Caco-2 (cell line): ENCODE results near the gene ALK. TPM values are rescaled to one million over a fixed set of nuclear protein-coding genes. Genes with fewer than 3 reads are reported as not detected.

Experiments
- BruUV-seq: library from RNA; stranded (reverse); fragments of 400-500 nt; replicated peaks from 2 replicates; lab custom pipeline; 2021; lab: Mats Ljungman, UMichigan
- CTCF ChIA-PET: fragments of 300-600 bp; sonication (Branson Sonifier 250); formaldehyde crosslinking; loops from one replicate; lab custom pipeline; 2022; ENCODE audit warnings: antibody characterized with exemption; lab: Charles Lee
- POLR2A ChIA-PET: fragments of 300-600 bp; sonication (Branson Sonifier 250); formaldehyde crosslinking; loops from one replicate; lab custom pipeline; 2022; ENCODE audit warnings: antibody characterized with exemption; lab: Charles Lee
- DNase-seq, 2 experiments: peaks; one replicate each; pipeline versions ENCODE4 v3.0.0 to v3.0.0-alpha.2; 2020 to 2022
- H3K27me3 ChIP-seq: replicated peaks from 2 replicates; pipeline ENCODE4 v1.6.0; 2011; ENCODE audit warnings: low read length; ENCODE audit not compliant: control insufficient read depth, insufficient read depth
- H3K36me3 ChIP-seq: 2 replicates; pipeline ENCODE4 v1.5.1; 2011; ENCODE audit warnings: low read length; ENCODE audit not compliant: control insufficient read depth, insufficient read depth
- H3K4me1 ChIP-seq: fragments of 250-450 bp; sonication (Bioruptor Pico); 2 replicates; pipeline ENCODE4 v1.5.1; 2020; ENCODE audit warnings: mild to moderate bottlenecking
- H3K4me3 ChIP-seq: 2 replicates; pipeline ENCODE4 v1.5.1; 2011; ENCODE audit warnings: low read depth, mild to moderate bottlenecking, control low read depth, low read length
- H3K9me3 ChIP-seq: fragments of 250-450 bp; sonication (Bioruptor Pico); 2 replicates; pipeline ENCODE4 v1.5.1; 2020; ENCODE audit warnings: mild to moderate bottlenecking, moderate library complexity
- H3K27ac Mint-ChIP-seq: one replicate; pipeline ENCODE4 v1.8.0; 2022; ENCODE audit warnings: mixed read lengths; ENCODE audit not compliant: unreplicated experiment
- H3K27me3 Mint-ChIP-seq: one replicate; pipeline ENCODE4 v1.8.0; 2022; ENCODE audit warnings: mixed read lengths; ENCODE audit not compliant: insufficient read depth, unreplicated experiment
- H3K36me3 Mint-ChIP-seq: one replicate; pipeline ENCODE4 v1.8.0; 2022; ENCODE audit warnings: mild to moderate bottlenecking, mixed read lengths; ENCODE audit not compliant: insufficient read depth, unreplicated experiment
- H3K4me1 Mint-ChIP-seq: one replicate; pipeline ENCODE4 v1.8.0; 2022; ENCODE audit warnings: low read depth, mixed read lengths; ENCODE audit not compliant: unreplicated experiment
- H3K4me3 Mint-ChIP-seq: one replicate; pipeline ENCODE4 v1.8.0; 2022; ENCODE audit warnings: mild to moderate bottlenecking, moderate library complexity, mixed read lengths; ENCODE audit not compliant: unreplicated experiment
- H3K9me3 Mint-ChIP-seq: one replicate; pipeline ENCODE4 v1.8.0; 2022; ENCODE audit warnings: mixed read lengths; ENCODE audit not compliant: unreplicated experiment
- intact Hi-C: fragments of 100-400 bp; cut with micrococcal nuclease; formaldehyde crosslinking; loops from one replicate; pipeline ENCODE4 v1.10.0; 2022; ENCODE audit not compliant: unreplicated experiment
- total RNA-seq: library from RNA; stranded (reverse); gene quantifications from 2 replicates; pipeline ENCODE4 v1.2.3, GENCODE V29; 2022
- TF ChIP-seq, protein P1 (sequence below), 2 experiments: fragments of 200-600 bp in 1 of 2; IDR thresholded peaks; 1 replicate in 1 of 2; 2 replicates in 1 of 2; pipeline versions ENCODE4 v1.5.1 to v1.8.0; 2011 to 2022; ENCODE audit warnings: antibody characterized with exemption in 1 of 2, control low read depth in 1 of 2, inconsistent platforms in 1 of 2, low read depth in 1 of 2, low read length in 1 of 2, mild to moderate bottlenecking in 1 of 2, moderate library complexity in 1 of 2; ENCODE audit not compliant: insufficient read depth in 1 of 2, severe bottlenecking in 1 of 2, unreplicated experiment in 1 of 2

Gene ALK
- total RNA-seq, 1 experiment from 2014 or later = 0.11 TPM

DNA sequence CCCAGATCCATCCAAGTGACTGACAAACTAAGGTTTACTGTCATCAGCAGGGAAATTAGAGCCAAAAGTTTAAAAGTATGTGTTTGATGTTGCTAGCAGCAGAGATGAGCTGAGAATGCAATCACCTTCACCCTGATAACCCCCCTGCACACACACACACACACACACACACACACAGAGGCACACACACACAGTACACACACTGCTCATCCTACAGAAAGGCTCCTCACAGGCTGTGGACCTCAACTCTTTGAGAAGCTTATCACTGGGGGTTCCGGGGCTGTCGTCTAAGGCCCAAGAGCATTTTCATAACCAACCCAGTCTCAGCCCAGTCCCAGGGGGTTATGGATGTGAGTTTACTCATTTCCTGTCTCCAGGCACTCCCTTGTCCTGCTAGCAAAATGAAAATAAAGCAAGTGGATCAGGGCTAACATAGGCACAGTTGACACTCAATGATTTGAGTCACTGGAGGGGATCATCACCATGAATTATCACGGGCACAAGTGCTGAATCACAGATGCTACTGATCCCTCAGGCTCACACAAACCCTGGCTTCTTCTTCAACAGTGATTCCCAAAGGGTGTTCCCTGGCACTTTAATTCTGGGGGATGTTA lies 76.6 kb downstream of the ALK start:
- no peak overlapping the region for H3K4me3 Mint-ChIP-seq
- ChIA-PET CTCF (no interaction called here), POLR2A (no interaction called here)
- no peaks in the 10 kb centered on the region for H3K9me3 Mint-ChIP-seq
- no peak overlapping the region for H3K27ac Mint-ChIP-seq
- no peaks in the 10 kb centered on the region for H3K36me3 Mint-ChIP-seq
- H3K4me1 Mint-ChIP-seq = no peaks in the 10 kb centered on the region
- Histone ChIP-seq H3K4me3 (no peak overlapping the region), H3K27me3 (peaks cover 3% of the 10 kb centered on the region; the same call in 1 of the 2 replicates), H3K9me3 (no peaks in the 10 kb centered on the region), H3K4me1 (no peaks in the 10 kb centered on the region), H3K36me3 (no peaks in the 10 kb centered on the region)
- H3K27me3 Mint-ChIP-seq = peaks cover 31% of the 10 kb centered on the region
- intact Hi-C loops = loop anchor here (10.0 kb wide), 1 partner anchor 540 kb away; no protein-coding TSS in a partner anchor
- BruUV-seq = no TSS peak
- TF ChIP-seq, protein P1, sequence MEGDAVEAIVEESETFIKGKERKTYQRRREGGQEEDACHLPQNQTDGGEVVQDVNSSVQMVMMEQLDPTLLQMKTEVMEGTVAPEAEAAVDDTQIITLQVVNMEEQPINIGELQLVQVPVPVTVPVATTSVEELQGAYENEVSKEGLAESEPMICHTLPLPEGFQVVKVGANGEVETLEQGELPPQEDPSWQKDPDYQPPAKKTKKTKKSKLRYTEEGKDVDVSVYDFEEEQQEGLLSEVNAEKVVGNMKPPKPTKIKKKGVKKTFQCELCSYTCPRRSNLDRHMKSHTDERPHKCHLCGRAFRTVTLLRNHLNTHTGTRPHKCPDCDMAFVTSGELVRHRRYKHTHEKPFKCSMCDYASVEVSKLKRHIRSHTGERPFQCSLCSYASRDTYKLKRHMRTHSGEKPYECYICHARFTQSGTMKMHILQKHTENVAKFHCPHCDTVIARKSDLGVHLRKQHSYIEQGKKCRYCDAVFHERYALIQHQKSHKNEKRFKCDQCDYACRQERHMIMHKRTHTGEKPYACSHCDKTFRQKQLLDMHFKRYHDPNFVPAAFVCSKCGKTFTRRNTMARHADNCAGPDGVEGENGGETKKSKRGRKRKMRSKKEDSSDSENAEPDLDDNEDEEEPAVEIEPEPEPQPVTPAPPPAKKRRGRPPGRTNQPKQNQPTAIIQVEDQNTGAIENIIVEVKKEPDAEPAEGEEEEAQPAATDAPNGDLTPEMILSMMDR (IDR thresholded peaks at IDR 0.05; ENCODE audit: insufficient read depth in 1 of 2, low read depth in 1 of 2, low read length in 1 of 2, severe bottlenecking in 1 of 2, unreplicated experiment in 1 of 2) = no peak
- DNase-seq = no peak

DNA sequence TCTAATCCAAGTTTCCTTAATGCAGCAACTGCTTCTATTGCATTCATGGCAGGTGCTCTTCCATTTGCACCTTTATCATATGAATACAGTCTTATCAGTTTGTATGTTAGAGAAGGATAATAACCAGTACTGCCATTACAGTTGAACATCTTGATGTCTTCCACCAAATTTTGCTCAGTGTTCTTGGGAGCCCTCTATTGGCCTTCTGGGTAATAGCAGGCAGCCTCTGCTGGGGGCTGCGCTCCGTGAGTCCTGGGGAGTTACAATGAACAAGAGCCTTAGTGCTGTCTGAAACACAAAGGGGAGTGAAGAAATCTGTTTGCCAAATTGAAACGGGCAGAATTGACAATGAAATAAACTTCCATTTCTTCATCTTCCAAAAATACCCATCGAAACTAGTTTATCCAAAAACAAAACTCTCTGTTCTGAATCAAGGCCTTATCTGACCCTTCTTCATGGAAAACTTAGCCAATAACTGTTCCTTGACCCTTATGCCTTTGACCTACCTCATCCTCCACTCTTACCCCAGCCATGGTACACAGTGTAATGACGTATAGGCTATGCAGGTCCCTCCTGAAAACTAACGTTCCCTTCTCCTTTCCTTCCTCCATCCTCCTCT lies 79.9 kb downstream of the ALK start:
- TF ChIP-seq, protein P1 (IDR thresholded peaks at IDR 0.05; ENCODE audit: insufficient read depth in 1 of 2, low read depth in 1 of 2, low read length in 1 of 2, severe bottlenecking in 1 of 2, unreplicated experiment in 1 of 2) = peak; percentile 91 to 92
- Histone ChIP-seq H3K36me3 (no peaks in the 10 kb centered on the region), H3K4me3 (no peak overlapping the region), H3K9me3 (no peaks in the 10 kb centered on the region; the same call in 1 of the 2 replicates), H3K4me1 (no peaks in the 10 kb centered on the region), H3K27me3 (no peaks in the 10 kb centered on the region)
- H3K4me3 Mint-ChIP-seq = no peak overlapping the region
- H3K27me3 Mint-ChIP-seq = peaks cover 21% of the 10 kb centered on the region
- CTCF ChIA-PET = interaction anchor here (0.8 kb wide), 1 partner anchor 82 kb away, joined by 4 read pairs; no protein-coding TSS in a partner anchor
- BruUV-seq = no TSS peak
- no peaks in the 10 kb centered on the region for H3K9me3 Mint-ChIP-seq
- H3K27ac Mint-ChIP-seq = no peak overlapping the region
- intact Hi-C loops = loop anchor here (1.0 to 10.0 kb wide), 4 partner anchors 58 to 883 kb away; no protein-coding TSS in a partner anchor
- peak in 1 of 2 experiments; percentile 48 for DNase-seq
- H3K36me3 Mint-ChIP-seq = no peaks in the 10 kb centered on the region
- POLR2A ChIA-PET = no interaction called here
- no peaks in the 10 kb centered on the region for H3K4me1 Mint-ChIP-seq

DNA sequence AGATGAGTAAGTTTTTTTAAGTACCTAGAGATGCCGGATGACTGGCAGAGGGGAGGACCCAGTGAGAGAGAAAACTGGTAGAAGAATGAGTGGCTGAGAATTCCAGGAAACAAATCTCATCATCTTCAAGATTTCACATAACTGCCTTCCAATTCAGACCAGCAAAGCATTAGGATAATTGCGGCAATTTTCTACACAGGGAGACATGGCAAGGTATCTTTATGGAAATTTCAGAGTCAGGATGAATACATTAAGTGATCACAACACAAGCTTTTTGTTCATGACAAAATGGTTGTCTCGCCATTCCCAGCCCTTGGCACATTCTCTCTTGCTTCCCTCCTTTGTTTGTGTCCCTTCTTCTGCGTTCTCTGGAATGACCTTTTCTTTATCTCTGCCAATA lies 82.1 kb downstream of the ALK start:
- no peak for DNase-seq
- Histone ChIP-seq H3K36me3 (no peaks in the 10 kb centered on the region), H3K4me3 (no peak overlapping the region), H3K9me3 (no peaks in the 10 kb centered on the region; the same call in 1 of the 2 replicates), H3K4me1 (no peaks in the 10 kb centered on the region), H3K27me3 (no peaks in the 10 kb centered on the region)
- intact Hi-C loops = no loop called here
- ChIA-PET POLR2A (no interaction called here), CTCF (no interaction called here)
- TF ChIP-seq, protein P1 (IDR thresholded peaks at IDR 0.05; ENCODE audit: insufficient read depth in 1 of 2, low read depth in 1 of 2, low read length in 1 of 2, severe bottlenecking in 1 of 2, unreplicated experiment in 1 of 2) = no peak
- Mint-ChIP-seq H3K36me3 (no peaks in the 10 kb centered on the region), H3K4me1 (no peaks in the 10 kb centered on the region), H3K4me3 (no peak overlapping the region), H3K27me3 (peaks cover 16% of the 10 kb centered on the region), H3K27ac (no peak overlapping the region), H3K9me3 (no peaks in the 10 kb centered on the region)
- no TSS peak for BruUV-seq
